OCI-LY1 (cell line): ENCODE data around the gene OR10H3.

ENCODE experiments used
- EZH2 ChIP-seq: fragments of 200-600 bp; sonication (generic), shearing (Covaris generic); IDR thresholded peaks from 2 replicates; pipeline ENCODE4 v1.8.0; 2017; ENCODE audit warnings: borderline replicate concordance, mixed run types, mild to moderate bottlenecking, antibody characterized with exemption, low read length, moderate library complexity, mixed read lengths
- TF ChIP-seq, protein P1 (sequence below): fragments of 200-600 bp; sonication (generic), shearing (Covaris generic); IDR thresholded peaks from 2 replicates; pipeline ENCODE4 v1.5.1; 2017; ENCODE audit warnings: mild to moderate bottlenecking, antibody characterized with exemption, low read length, moderate library complexity, mixed read lengths

DNA sequence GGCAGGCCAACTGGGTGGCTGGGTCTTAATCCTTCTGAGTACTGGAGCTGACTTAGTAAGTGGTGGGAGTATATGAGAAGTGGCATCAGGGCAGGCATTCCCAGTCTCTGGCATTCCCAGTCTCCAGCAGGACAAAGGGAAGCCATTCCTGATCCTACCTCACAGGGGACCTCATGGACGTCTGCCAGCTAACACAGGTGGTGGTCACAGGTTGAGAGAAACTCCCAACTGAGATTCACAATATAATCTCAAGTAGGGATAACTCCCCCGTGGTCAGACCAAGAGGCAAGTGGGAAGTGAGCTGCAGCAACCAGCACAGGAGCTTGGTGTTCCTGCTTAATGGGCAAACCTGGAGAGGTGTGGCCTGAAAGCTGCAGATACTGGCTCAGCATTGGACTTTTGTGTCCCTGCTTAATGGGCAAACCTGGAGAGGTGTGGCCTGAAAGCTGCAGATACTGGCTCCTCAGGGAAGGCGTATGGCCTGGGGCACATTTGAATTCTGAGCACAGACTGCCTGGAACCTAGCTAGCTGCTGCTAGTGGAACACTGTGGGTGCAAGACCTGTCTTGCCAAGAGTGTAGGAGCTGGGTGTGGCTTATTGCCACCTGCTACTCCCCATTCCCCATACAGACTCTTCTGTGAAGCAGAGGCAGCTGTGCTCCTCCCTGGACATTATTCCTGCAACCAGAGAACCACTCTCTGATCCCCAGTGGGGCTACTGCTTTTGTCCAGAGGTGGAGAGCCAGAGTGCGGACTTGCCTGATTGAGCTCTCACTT is 35.8 kb upstream of the OR10H3 start:
- TF ChIP-seq, protein P1, sequence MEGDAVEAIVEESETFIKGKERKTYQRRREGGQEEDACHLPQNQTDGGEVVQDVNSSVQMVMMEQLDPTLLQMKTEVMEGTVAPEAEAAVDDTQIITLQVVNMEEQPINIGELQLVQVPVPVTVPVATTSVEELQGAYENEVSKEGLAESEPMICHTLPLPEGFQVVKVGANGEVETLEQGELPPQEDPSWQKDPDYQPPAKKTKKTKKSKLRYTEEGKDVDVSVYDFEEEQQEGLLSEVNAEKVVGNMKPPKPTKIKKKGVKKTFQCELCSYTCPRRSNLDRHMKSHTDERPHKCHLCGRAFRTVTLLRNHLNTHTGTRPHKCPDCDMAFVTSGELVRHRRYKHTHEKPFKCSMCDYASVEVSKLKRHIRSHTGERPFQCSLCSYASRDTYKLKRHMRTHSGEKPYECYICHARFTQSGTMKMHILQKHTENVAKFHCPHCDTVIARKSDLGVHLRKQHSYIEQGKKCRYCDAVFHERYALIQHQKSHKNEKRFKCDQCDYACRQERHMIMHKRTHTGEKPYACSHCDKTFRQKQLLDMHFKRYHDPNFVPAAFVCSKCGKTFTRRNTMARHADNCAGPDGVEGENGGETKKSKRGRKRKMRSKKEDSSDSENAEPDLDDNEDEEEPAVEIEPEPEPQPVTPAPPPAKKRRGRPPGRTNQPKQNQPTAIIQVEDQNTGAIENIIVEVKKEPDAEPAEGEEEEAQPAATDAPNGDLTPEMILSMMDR: no peak
- TF ChIP-seq EZH2: no peak
